GM08714 (cell line): ENCODE data around the gene TMEM243.
"Not testable (repeated sequence)": the region's sequence is repeated elsewhere in the genome, so short reads cannot be mapped to it uniquely, and the experiment has no call there.

Source experiments
- H3K4me3 ChIP-seq: fragments of 200-500 bp; sonication (Bioruptor generic); 2 replicates; pipeline ENCODE4 v1.5.1; 2014; ENCODE audit warnings: mild to moderate bottlenecking, low read length, inconsistent platforms
- ZNF274 ChIP-seq: IDR thresholded peaks from 2 replicates; pipeline ENCODE4 v1.6.1; 2012; ENCODE audit warnings: mild to moderate bottlenecking, low read depth, low read length

TMEM243 gene, protein sequence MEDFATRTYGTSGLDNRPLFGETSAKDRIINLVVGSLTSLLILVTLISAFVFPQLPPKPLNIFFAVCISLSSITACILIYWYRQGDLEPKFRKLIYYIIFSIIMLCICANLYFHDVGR

DNA sequence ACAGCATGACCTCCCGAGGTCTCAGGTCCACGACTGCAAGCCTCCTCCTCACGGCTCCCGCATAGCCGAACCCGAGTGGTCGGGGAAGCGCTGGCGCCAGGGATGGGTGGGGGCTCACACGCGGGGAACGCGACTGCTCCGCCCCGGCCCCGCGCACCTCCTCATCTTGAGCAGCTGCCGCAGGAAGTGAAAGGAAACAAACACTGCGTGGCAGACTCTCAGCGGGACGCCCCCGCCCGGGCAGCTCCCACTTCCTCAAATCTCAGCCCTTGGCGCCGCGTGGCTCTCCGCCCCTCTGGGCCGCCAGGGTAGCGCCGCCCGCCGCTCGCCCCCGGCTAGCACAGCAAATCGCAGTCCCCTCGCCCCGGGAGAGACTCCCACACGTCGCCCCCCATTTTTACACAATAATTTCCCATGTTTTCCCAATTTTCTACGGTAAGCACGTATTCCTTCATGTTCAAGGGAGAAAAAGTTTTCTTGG is at the start of gene TMEM243:
TSS of gene TMEM243 (minus strand) at position 188 of the 481 bp plus-strand sequence. CDS start 229 bp downstream, outside the sequence.
- H3K4me3 ChIP-seq, result peak within 1 kb of the TSS; percentile 83
- no peak for TF ChIP-seq ZNF274

DNA sequence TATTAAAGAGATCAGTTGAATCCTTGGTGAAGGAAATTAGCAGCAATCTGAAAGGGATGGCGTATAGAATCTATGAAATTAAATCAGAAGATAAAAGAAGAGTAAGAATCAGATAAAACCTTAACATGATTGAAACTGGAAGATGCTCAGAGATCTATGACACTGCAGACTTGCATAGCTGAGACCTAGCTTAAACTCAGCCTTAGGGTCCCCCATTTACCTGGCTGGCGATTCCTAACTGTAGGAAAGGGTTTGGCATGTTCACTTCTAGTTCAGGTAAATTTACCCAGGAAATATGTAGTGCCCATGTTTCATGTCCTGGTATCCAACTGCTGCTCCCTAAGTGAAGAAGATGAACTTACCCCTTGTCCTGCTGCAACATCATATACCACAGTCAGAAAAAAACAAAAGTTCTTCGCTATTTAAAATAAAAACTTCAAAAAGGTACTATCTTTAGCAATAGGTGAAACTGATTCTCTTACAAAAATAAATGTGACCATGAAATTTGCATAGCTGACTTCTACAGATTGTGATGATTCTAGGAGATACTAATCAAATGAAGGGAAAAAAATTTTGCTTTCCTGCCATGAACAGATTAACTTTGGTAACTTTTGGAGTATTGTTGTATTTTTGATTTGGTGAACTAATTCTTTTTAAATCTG is 47.8 kb upstream of the TMEM243 start:
- no peak overlapping the region for H3K4me3 ChIP-seq
- TF ChIP-seq ZNF274, result no peak

DNA sequence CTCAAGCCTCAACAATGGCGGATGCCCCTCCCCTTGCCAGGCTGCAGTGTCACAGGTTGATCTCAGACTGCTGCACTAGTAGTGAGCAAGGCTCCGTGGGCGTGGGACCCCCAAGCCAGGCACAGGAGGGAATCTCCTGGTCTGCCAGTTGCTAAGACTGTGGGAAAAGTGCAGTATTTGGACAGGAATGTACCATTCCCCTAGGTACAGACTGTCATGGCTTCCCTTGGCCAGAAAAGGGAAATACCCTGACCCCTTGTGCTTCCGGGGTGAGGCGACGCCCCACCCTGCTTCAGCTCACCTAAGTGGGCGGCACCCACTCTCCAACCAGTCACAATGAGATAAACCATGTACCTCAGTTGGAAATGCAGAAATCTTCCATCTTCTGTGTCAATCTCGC is 44.0 kb upstream of the TMEM243 start:
- no peak overlapping the region for H3K4me3 ChIP-seq
- TF ChIP-seq ZNF274, result no peak

DNA sequence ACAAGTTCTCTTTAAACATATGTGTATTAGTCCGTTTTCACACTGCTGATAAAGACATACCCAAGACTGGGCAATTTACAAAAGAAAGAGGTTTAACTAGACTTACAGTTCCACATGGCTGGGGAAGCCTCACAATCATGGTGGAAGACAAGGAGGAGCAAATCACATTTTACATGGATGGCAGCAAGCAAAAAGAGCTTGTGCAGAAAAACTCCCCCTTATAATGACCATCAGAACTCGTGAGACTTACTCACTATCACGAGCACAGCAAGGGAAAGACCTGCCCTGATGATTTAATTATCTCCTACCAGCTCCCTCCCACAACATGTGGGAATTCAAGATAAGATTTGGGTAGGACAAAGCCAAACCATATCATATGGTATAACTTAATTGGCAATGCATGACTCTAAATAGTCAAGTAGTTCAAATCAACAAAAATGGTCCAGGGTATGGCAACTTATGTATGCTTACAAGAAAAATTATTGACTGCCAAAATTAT is 34.1 kb upstream of the TMEM243 start:
- no peak for TF ChIP-seq ZNF274
- H3K4me3 ChIP-seq, result no peak overlapping the region

DNA sequence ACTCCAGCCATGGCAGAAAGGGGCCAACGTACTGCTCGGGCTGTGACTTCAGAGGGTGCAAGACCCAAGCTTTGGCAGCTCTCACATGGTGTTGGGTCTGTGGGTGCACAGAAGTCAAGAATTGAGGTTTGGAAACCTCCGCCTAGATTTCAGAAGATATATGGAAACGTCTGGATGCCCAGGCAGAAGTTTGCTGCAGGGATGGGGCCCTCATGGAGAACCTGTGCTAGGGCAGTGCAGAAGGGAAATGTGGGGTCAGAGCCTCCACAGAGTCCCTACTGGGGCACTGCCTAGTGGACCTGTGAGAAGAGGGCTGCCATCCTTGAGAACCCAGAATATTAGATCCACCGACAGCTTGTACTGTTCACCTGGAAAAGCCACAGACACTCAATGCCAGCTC is 26.1 kb upstream of the TMEM243 start:
- H3K4me3 ChIP-seq, result not testable (repeated sequence)

DNA sequence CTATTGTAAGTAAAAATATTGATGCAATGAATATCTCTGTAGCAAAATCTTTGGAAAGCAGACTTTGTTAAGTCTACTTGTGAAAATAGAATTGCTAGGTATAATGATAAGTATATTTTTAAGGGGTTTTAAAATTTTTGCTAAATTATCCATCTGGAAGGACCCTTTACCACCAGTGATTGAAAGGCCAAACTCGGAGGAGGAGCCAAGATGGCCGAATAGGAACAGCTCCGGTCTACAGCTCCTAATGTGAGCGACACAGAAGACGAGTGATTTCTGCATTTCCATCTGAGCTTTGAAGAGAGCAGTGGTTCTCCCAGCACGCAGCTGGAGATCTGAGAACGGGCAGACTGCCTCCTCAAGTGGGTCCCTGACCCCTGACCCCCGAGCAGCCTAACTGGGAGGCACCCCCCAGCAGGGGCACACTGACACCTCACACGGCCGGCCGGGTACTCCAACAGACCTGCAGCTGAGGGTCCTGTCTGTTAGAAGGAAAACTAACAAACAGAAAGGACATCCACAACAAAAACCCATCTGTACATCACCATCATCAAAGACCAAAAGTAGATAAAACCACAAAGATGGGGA is 19.0 kb upstream of the TMEM243 start:
- not testable (repeated sequence) for H3K4me3 ChIP-seq

DNA sequence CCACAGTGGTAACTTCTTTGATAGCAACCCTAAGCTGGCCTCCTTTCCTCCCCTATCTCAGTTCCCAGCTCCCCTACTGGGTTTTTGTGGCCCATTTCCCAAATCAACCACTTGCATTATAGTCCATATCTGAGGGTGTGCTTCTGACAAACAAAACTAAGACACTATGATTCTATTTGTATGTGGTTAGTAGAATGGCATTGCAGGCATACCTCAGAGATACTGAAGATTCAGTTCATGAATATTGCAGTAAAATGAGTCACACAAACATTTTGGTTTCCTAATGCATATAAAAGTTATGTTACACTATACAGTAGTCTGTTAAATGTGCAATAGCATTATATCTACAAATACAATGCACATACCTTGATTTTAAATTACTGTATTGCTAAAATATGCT is 15.4 kb upstream of the TMEM243 start:
- H3K4me3 ChIP-seq, result no peak overlapping the region
- TF ChIP-seq ZNF274, result no peak

DNA sequence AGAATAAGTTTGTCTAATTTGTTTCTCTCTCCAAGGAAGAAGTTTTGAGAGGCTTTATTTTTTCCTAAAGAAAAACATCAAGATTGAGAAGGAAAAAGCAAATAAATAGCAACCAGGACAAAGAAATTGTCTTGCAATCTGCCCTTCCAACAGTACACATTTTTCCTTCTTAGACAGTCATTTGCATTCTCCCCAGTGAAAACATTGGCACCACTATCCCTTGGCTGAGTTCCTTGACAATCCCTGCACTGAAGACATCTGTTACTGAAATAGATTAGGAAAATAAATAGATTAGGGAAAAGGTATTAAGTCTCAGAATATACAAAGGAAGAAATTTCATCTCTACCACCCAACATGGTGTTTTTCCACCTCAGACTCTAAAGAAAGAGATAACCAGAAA is 12.2 kb upstream of the TMEM243 start:
- H3K4me3 ChIP-seq, result no peak overlapping the region
- TF ChIP-seq ZNF274, result no peak

DNA sequence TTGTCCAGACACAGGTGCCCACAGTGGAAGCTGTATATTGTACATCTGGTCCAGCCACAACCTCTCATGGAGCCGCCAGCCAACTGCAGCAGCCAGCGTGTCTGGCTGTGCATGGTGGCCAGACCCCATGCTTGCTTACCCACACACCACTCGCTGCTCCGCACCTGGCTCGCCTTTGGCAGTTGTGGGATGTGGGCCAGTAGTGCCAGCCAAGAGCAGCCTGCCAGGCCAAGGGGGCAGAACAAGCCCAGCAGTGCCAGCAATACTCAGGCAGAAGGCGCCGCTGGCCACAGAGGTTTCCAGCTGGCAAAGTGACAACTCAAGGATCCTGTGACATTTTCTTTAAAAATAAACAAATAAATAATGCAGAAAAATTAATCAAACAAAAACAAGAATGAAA is 11.7 kb upstream of the TMEM243 start:
- no peak overlapping the region for H3K4me3 ChIP-seq
- TF ChIP-seq ZNF274, result no peak

DNA sequence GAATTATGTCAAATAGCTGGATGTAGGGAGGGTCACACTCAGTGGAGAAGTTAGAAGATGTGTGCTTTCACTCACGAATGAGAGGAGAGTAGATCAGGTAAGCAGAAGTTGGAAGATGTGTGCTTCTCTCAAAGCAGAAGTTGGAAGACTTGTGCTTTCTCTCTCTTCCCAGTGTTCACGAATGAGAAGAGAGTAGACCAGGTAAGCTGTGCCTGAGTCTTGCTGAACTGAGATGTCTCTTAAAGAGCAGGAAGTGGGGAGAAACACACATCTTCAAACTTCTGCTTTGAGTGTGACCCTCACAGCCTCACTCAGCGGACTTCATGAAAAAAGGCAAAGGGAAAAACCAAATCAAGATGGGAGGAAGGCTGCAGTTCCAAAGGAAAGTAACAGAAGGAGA is 7.0 kb upstream of the TMEM243 start:
- no peak overlapping the region for H3K4me3 ChIP-seq
- TF ChIP-seq ZNF274, result no peak

DNA sequence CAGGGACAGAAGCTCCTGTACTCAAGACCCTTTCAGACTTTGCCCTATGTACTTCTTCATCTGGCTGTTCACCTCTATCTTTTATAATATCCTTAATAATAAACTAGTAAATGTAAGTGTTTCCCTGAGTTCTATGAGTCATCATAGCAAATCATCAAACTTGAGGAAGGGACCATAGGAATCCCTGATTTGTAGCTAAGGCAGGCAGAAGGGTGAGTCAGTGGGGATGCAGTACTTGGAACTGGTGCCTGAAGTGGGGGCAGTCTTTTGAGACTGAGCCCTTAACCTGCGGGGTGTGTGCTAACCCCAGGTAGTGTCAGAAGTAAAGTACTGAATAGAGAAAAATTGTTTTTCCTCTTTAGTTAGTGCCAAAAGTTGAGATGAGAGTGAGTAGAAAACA is 6.2 kb upstream of the TMEM243 start:
- no peak for TF ChIP-seq ZNF274

DNA sequence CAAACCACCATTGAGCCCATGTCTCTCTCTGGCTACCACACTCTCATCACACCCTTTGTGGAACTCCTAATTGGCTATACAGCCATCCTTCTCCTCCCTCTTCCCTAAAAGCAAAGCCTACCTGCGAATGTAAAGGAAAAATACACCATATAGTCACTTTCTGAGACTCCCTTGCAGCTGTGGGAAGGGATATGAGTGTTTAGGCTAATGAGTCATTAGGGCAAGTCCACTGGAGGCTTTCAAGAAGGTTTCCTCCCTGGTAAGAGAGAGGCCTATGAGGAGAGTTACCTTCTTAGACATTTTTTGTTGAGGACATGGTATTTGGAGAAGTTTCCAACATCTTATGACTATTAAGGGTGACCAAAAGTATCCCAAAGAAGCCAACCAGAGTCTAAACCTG is 4.1 kb upstream of the TMEM243 start:
- no peak overlapping the region for H3K4me3 ChIP-seq
- no peak for TF ChIP-seq ZNF274

More for the DNA sequence above, 6.2 kb upstream of the TMEM243 start:
- no peak overlapping the region for H3K4me3 ChIP-seq

DNA sequence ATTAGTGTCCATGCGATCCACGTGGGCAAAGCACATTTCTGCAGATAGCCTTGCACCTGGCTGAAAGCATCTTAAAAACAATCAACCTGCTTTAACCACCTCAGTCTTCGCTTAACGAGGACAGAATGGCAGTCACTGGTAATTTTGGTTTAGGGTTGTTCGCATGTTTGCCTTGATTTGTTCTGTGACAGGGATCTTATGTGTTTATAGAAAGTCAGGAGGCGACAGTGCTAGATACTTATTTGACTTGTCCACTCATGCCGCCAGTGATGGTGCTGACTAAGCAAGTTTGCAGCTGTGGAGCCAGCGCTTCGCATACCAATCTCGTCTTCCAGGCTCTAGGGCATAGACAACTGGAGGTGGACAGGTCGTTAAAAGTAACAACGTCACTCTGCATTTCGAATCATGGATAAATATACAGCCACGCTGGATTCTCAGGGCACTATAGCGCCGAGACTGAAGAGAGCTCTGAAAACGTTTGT is 1.2 kb upstream of the TMEM243 start:
- TF ChIP-seq ZNF274, result no peak
- H3K4me3 ChIP-seq, result peak overlapping the region; percentile 83

DNA sequence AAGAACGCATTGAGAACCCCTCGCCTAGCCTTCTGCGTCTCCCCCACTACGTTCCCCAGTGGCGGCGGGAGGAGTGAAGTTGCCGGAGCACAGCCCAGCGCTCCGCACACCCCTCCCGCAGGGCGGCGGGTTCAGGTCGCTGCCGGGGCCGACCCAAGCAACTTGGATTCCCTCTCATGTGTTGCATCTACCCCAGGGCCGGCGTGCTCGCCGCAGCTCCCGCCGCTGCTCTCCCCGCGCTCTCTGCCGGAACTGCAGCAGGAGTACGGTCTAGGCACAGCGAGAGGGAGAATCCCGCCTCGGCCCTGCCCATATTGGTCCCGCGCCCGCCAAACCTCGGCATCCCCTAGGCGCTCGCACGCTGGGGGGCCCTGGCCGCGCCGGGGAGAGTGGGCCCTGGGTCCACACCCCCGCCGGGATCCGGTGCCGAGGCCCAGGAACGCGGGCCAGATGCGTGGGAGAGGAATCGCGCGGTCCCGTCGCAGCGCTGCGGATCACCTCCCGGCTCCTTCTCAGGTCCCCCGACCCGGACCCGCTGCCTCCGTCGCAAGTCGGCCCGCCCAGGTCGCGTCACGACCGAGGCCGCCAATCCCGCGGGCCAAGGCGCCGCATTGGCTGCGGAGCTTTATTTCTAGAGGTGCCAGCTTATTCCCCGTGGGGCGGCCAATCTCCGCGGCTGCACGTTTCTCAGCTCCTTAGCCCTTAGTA is 648 bp upstream of the TMEM243 start:
- TF ChIP-seq ZNF274, result no peak
- H3K4me3 ChIP-seq, result peak overlapping the region; percentile 83

DNA sequence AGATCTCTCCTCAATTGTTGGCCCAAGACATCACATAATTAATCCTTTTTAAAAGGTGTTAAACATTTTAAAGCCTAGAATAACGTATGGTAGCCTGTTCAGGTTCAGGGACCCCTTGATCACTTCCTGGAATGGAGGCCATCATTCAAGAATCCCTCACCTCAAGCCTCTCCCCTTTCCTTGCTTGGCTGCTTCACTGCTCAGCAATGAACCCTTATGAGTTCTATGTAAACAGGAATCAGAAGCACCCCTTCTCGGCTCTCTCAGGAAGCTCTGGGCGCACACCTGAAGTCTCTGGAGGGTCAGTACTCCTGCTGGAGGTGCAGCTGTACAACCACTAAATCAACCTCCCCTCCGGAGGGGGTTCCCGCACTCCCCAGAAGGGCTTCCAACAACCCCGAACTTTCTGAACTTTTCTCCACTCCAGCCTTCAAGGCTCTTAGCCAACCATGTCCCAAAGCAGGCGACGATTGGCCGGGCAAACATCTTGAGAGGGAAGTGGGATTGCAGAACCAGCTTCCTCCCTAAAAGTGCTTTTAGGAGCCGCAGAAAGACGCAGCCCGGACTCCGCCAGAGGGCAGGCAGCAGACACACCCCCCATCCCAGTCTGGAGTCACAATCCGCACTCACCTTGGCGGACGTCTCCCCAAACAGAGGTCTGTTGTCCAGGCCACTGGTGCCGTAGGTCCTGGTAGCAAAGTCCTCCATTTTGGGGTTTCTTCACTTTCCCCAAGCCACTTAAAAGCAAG is 562 bp downstream of the TMEM243 start:
- TF ChIP-seq ZNF274, result no peak
- H3K4me3 ChIP-seq, result peak overlapping the region; percentile 83
